Measurements from ENCODE around the gene LRRC1. TPM values are rescaled to one million over a fixed set of nuclear protein-coding genes. Genes with fewer than 3 reads are reported as not detected.

Gene LRRC1
- total RNA-seq, 1 donor from 2014 or later, result 16.3 TPM

DNA sequence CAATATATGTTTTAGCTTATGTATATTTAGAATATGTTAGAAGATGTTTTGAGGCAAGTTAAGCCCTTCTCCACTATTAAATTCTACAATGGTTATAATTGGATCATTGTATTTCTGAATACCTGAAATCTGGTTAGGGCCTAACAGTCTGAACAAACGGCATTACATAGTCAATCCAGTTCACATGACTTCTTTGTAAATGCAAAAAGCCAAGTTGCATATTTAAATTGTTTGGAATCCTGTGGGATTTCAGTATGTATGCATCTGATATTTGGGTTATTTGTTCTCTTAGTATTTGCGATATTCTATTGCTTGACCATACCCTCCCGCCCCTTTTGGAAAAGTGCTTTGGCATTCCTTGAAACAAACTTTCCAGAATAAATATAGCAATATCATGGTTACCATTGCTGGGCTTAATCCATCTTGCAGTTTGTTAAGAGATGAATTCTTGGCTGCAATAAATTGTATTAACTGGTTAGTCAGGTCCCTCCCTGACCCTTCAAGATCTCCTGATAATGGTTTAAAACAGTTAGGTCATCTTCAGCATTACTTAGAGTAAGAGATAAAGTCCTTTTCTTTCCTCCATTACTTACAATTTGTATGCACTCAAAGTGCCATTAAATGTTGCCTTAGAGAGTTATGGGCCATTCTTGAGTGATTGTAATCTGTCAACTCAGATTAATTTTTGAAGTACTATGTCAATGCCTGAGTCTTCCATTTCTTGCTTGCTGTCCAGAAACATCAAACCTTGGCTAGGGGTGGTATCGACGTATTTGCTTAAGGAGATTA, 36.5 kb downstream of the LRRC1 start:
- H3K27ac ChIP-seq, result no peak overlapping the region
- H3K9me3 ChIP-seq, result no peaks in the 10 kb centered on the region
- H3K4me3 ChIP-seq, result no peak overlapping the region
- TF ChIP-seq, protein P1, sequence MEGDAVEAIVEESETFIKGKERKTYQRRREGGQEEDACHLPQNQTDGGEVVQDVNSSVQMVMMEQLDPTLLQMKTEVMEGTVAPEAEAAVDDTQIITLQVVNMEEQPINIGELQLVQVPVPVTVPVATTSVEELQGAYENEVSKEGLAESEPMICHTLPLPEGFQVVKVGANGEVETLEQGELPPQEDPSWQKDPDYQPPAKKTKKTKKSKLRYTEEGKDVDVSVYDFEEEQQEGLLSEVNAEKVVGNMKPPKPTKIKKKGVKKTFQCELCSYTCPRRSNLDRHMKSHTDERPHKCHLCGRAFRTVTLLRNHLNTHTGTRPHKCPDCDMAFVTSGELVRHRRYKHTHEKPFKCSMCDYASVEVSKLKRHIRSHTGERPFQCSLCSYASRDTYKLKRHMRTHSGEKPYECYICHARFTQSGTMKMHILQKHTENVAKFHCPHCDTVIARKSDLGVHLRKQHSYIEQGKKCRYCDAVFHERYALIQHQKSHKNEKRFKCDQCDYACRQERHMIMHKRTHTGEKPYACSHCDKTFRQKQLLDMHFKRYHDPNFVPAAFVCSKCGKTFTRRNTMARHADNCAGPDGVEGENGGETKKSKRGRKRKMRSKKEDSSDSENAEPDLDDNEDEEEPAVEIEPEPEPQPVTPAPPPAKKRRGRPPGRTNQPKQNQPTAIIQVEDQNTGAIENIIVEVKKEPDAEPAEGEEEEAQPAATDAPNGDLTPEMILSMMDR (IDR thresholded peaks at IDR 0.05), result no peak
- H3K4me1 ChIP-seq, result peaks cover 0 to 33% of the 10 kb centered on the region in 2 donors
- no peaks in the 10 kb centered on the region for H3K36me3 ChIP-seq
- intact Hi-C loops (cut with DNase I), result loop anchor here (5.0 kb wide), 1 partner anchor 34 kb away; the partner anchor contains the start of gene LRRC1
- DNase-seq (ENCODE audit: low spot score in 2 of 2), result no peak
- no peaks in the 10 kb centered on the region for H3K27me3 ChIP-seq

DNA sequence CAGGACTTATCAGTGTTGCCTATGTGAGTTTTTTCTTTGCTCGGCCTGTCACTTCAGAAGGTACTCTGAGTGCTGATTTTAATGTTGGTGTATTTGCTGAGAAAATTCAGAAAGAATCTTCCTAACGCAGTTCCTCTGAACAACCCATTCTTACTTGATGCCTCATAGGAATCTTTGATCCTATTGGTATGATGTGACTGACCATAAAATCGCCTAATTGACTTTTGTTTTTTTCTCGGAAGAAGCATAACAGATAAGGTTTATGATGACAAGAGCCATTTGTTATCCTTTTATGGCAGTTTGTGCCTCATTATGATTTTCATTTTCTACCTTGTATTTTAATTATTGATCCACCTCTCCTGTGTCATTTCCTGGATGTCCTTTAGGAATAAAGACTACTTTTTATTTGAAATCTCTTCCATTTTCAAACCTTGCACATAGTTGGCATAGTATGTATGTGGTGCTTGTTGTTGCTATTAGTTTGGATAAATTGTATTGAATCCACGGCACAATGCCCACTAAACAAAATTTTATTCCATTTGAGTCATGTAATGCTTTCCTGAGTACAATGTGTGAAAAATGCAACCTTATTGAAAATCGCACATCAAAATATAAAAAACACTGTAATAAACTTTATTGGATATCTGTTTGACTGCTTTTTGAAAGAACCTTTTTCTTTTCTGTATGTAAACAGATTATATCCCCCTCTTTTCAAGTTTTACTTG, 37.3 kb downstream of the LRRC1 start:
- intact Hi-C loops (cut with DNase I), result loop anchor here (5.0 kb wide), 1 partner anchor 35 kb away; the partner anchor contains the start of gene LRRC1
- no peaks in the 10 kb centered on the region for H3K27me3 ChIP-seq

DNA sequence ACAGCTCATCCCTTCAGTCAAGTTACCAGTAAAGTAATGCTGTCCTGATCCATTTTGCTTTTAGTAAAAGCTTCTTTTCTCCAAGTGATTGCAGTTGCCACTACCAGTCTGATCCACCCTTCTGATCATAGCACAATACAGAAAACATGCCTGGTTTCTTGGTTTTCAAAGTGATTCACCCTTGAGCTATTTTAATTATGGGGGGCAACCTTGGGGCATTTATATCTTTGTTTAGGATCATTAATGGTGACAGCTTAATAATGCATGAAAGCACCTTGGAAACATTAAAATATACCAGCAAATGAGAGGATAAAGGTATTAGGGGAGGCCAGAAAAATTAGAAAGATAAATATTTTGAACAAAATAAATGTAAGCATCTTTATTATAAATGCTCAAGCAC, 38.4 kb downstream of the LRRC1 start:
- H3K4me1 ChIP-seq, result peaks cover 0 to 20% of the 10 kb centered on the region in 2 donors
- H3K36me3 ChIP-seq, result no peaks in the 10 kb centered on the region
- no peaks in the 10 kb centered on the region for H3K27me3 ChIP-seq
- TF ChIP-seq, protein P1 (IDR thresholded peaks at IDR 0.05), result no peak
- DNase-seq (ENCODE audit: low spot score in 2 of 2), result no peak
- H3K9me3 ChIP-seq, result no peaks in the 10 kb centered on the region
- no peak overlapping the region for H3K4me3 ChIP-seq
- H3K27ac ChIP-seq, result no peak overlapping the region
- intact Hi-C loops (cut with DNase I), result loop anchor here (5.0 kb wide), 1 partner anchor 36 kb away; the partner anchor contains the start of gene LRRC1

More for the DNA sequence above, 37.3 kb downstream of the LRRC1 start:
- TF ChIP-seq, protein P1 (IDR thresholded peaks at IDR 0.05), result no peak
- H3K4me3 ChIP-seq, result no peak overlapping the region
- H3K4me1 ChIP-seq, result peaks cover 0 to 26% of the 10 kb centered on the region in 2 donors
- no peak for DNase-seq (ENCODE audit: low spot score in 2 of 2)
- H3K27ac ChIP-seq, result no peak overlapping the region
- H3K36me3 ChIP-seq, result no peaks in the 10 kb centered on the region
- H3K9me3 ChIP-seq, result no peaks in the 10 kb centered on the region

DNA sequence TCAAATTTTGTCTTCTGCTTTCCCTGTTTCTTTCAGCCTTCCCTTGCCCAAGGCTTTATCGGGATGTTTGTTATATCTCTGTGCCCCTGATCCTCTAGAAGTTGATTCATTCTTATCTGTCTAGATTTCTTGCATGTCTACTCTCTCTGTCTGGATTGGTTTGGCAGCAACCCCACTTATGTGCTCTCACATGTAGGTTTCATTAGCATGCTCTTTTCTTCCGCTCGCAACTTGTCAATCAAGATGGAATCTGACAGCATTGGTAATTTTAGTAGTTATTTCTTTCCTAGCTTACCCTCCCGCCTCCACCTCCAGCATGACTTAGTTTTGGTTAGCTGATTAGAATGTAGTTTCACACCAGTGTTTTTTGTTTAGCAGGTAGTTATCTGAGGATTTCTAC, 39.3 kb downstream of the LRRC1 start:
- no peak overlapping the region for H3K27ac ChIP-seq
- intact Hi-C loops (cut with DNase I), result loop anchor here (5.0 kb wide), 1 partner anchor 37 kb away; the partner anchor contains the start of gene LRRC1
- no peak overlapping the region for H3K4me3 ChIP-seq
- no peak for DNase-seq (ENCODE audit: low spot score in 2 of 2)
- TF ChIP-seq, protein P1 (IDR thresholded peaks at IDR 0.05), result no peak
- peaks cover 0 to 13% of the 10 kb centered on the region in 2 donors for H3K4me1 ChIP-seq
- H3K9me3 ChIP-seq, result no peaks in the 10 kb centered on the region
- H3K36me3 ChIP-seq, result no peaks in the 10 kb centered on the region
- H3K27me3 ChIP-seq, result no peaks in the 10 kb centered on the region

DNA sequence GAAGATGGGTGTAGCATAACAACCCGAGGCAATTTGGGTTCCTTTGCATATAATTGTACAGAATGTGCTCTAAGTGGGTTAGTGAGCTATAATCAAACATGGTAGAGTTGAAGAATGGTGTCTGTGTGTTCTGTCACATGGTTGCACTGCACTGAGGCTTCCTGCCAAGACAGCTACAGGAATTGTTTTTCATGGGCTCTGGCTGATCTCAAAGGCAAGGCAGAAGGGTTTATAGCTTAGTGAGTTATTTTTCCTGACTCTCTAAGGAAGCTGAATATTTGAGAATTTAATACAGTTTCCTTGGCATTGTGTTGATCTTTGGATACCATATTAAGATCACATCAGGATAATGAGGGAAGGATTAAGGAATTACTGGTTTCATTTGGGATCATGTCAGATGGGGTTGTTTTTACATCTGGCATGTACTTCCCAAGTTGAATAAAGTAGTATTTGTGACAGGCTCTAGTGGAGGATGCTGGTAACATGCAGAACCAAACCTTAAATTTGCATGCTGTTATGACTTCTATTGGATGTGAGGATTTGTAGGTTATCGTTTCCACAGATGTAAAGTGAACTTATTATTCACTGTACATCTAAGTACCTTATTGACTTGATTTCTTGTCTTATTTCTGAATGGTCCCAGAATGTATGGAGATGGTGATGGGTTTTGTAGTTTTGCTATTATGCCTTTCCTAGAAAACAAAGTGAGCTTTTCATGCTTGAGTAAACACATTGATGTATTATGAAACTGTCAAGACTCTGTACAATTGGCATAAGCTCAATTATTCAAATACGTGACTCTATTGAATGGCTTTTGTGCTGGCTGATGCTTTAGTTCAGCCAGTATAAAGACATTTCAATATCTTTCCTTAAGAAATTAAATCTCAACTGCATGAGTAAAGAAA, 43.3 kb downstream of the LRRC1 start:
- TF ChIP-seq, protein P1 (IDR thresholded peaks at IDR 0.05), result no peak
- Histone ChIP-seq H3K27ac (no peak overlapping the region), H3K4me1 (peaks cover 0 to 5% of the 10 kb centered on the region in 2 donors), H3K4me3 (no peak overlapping the region), H3K9me3 (peaks cover 0 to 7% of the 10 kb centered on the region in 2 donors), H3K27me3 (no peaks in the 10 kb centered on the region), H3K36me3 (no peaks in the 10 kb centered on the region)
- intact Hi-C loops (cut with DNase I), result no loop called here
- no peak for DNase-seq (ENCODE audit: low spot score in 2 of 2)

Data from ascending aorta (tissue), 2 donors.